H1 (cell line): ENCODE data around the gene TMEM255B. TPM values are rescaled to one million over a fixed set of nuclear protein-coding genes. Genes with fewer than 3 reads are reported as not detected.

ENCODE experiments used
- CTCF ChIA-PET: fragments of 300-600 bp; sonication (Branson Sonifier 250); formaldehyde crosslinking; loops from one replicate; lab custom pipeline; 2021; ENCODE audit not compliant: partially characterized antibody; lab: Charles Lee
- POLR2A ChIA-PET: fragments of 300-600 bp; sonication (Branson Sonifier 250); formaldehyde crosslinking; loops from one replicate; lab custom pipeline; 2021; ENCODE audit warnings: inconsistent platforms; ENCODE audit not compliant: partially characterized antibody; lab: Charles Lee
- DNase-seq, 2 experiments: peaks; one replicate each; pipeline versions ENCODE4 v3.0.0 to v3.0.0-alpha.2; 2010 to 2022; ENCODE audit warnings: low spot score in 2 of 2, low read depth in 1 of 2, mixed read lengths in 1 of 2
- FAIRE-seq: peaks from 2 replicates; lab custom pipeline; 2011; peaks lifted over from hg19 to GRCh38; lab: Jason Lieb, UNC
- H2AFZ ChIP-seq: 2 replicates; pipeline ENCODE4 v1.8.1; 2012; ENCODE audit warnings: low read length, inconsistent platforms
- H2AK5ac ChIP-seq: 2 replicates; pipeline ENCODE4 v1.6.1; 2013; ENCODE audit warnings: low read depth, low read length
- H2BK120ac ChIP-seq: replicated peaks from 2 replicates; pipeline ENCODE3; 2013; ENCODE audit warnings: low read depth, low read length, inconsistent platforms
- H2BK12ac ChIP-seq: 2 replicates; pipeline ENCODE4 v1.6.1; 2013; ENCODE audit warnings: low read depth, low read length
- H2BK15ac ChIP-seq: 2 replicates; pipeline ENCODE4 v1.6.1; 2013; ENCODE audit warnings: low read length
- H2BK20ac ChIP-seq: 2 replicates; pipeline ENCODE4 v1.6.1; 2013; ENCODE audit warnings: low read length
- H2BK5ac ChIP-seq: 2 replicates; pipeline ENCODE4 v1.6.1; 2013; ENCODE audit warnings: low read depth, low read length
- H3K14ac ChIP-seq: 2 replicates; pipeline ENCODE4 v1.6.1; 2013; ENCODE audit warnings: inconsistent platforms; ENCODE audit not compliant: insufficient read length
- H3K18ac ChIP-seq: 2 replicates; pipeline ENCODE4 v1.6.1; 2013; ENCODE audit warnings: low read length; ENCODE audit errors: extremely low read depth
- H3K23ac ChIP-seq: 2 replicates; pipeline ENCODE4 v1.6.1; 2013; ENCODE audit warnings: inconsistent platforms; ENCODE audit not compliant: insufficient read length
- H3K23me2 ChIP-seq: 2 replicates; pipeline ENCODE4 v1.6.1; 2013; ENCODE audit warnings: low read depth, low read length
- H3K27ac ChIP-seq: 2 replicates; pipeline ENCODE4 v1.6.1; 2011; ENCODE audit warnings: low read depth, low read length, inconsistent platforms
- H3K27me3 ChIP-seq, 4 experiments: replicated peaks in 1 of 4; 1 replicate in 1 of 4; 2 replicates in 3 of 4; pipeline versions ENCODE4 v1.6.1 to v1.8.1; 2011 to 2013; ENCODE audit warnings: low read length in 3 of 4, mild to moderate bottlenecking in 3 of 4, inconsistent platforms in 2 of 4, mixed read lengths in 2 of 4, moderate library complexity in 1 of 4; ENCODE audit not compliant: control insufficient read depth in 3 of 4, insufficient read depth in 3 of 4; ENCODE audit errors: extremely low read depth in 1 of 4
- H3K36me3 ChIP-seq, 4 experiments: 2 replicates each; pipeline versions ENCODE4 v1.6.1 to v1.8.1; 2011 to 2013; ENCODE audit warnings: mild to moderate bottlenecking in 4 of 4, low read length in 3 of 4, moderate library complexity in 2 of 4, control low read depth in 1 of 4, inconsistent platforms in 1 of 4; ENCODE audit not compliant: insufficient read depth in 4 of 4, control insufficient read depth in 2 of 4
- H3K4ac ChIP-seq: replicated peaks from 2 replicates; pipeline ENCODE3; 2013; ENCODE audit warnings: low read length, low read depth, mixed read lengths, inconsistent platforms; ENCODE audit not compliant: insufficient read length
- H3K4me1 ChIP-seq, 4 experiments: replicated peaks in 1 of 4; 1 replicate in 1 of 4; 2 replicates in 3 of 4; pipeline versions ENCODE4 v1.6.1 to v1.8.1; 2011 to 2013; ENCODE audit warnings: low read length in 3 of 4, inconsistent platforms in 2 of 4, mixed read lengths in 1 of 4; ENCODE audit not compliant: insufficient read depth in 4 of 4, control insufficient read depth in 3 of 4
- H3K4me2 ChIP-seq, 2 experiments: 2 replicates each; pipeline versions ENCODE4 v1.6.1 to v1.8.1; 2011 to 2013; ENCODE audit warnings: low read depth in 2 of 2, low read length in 2 of 2, control low read depth in 1 of 2, inconsistent platforms in 1 of 2, mild to moderate bottlenecking in 1 of 2; ENCODE audit not compliant: insufficient read depth in 1 of 2
- H3K4me3 ChIP-seq, 4 experiments: fragments of 200-600, 300-600 bp in 1 of 4; sonication (generic), shearing (Covaris generic), sonication (Bioruptor Twin) in 1 of 4; 2 replicates each; pipeline versions ENCODE4 v1.5.1 to v1.8.1; 2011 to 2016; ENCODE audit warnings: low read length in 4 of 4, low read depth in 3 of 4, control low read depth in 2 of 4, inconsistent platforms in 2 of 4, mild to moderate bottlenecking in 2 of 4, mixed read lengths in 1 of 4, moderate library complexity in 1 of 4; ENCODE audit not compliant: insufficient read depth in 2 of 4; ENCODE audit errors: extremely low read depth in 1 of 4
- H3K56ac ChIP-seq: replicated peaks from 2 replicates; pipeline ENCODE3; 2013; ENCODE audit warnings: low read depth, mild to moderate bottlenecking, mixed read lengths, low read length, inconsistent platforms; ENCODE audit not compliant: insufficient read length
- H3K79me1 ChIP-seq: 2 replicates; pipeline ENCODE4 v1.6.1; 2013; ENCODE audit warnings: low read depth, low read length, control low read depth
- H3K79me2 ChIP-seq, 2 experiments: 2 replicates each; pipeline versions ENCODE4 v1.6.1 to v1.8.1; 2012 to 2013; ENCODE audit warnings: low read length in 2 of 2, mild to moderate bottlenecking in 2 of 2, inconsistent platforms in 1 of 2; ENCODE audit not compliant: insufficient read depth in 2 of 2, control insufficient read depth in 1 of 2
- H3K9ac ChIP-seq, 4 experiments: replicated peaks in 1 of 4; 1 replicate in 1 of 4; 2 replicates in 3 of 4; pipeline versions ENCODE4 v1.6.1 to v1.8.1; 2011 to 2013; ENCODE audit warnings: low read depth in 3 of 4, low read length in 3 of 4, control low read depth in 2 of 4, mild to moderate bottlenecking in 2 of 4, moderate library complexity in 2 of 4, inconsistent platforms in 1 of 4; ENCODE audit errors: extremely low read depth in 1 of 4
- H3K9me3 ChIP-seq, 2 experiments: 2 replicates each; pipeline versions ENCODE4 v1.6.1 to v1.8.1; 2012 to 2013; ENCODE audit warnings: mild to moderate bottlenecking in 2 of 2, moderate library complexity in 2 of 2, control low read depth in 1 of 2, inconsistent platforms in 1 of 2, low read depth in 1 of 2, low read length in 1 of 2, mixed read lengths in 1 of 2; ENCODE audit not compliant: insufficient read depth in 2 of 2
- H4K20me1 ChIP-seq, 2 experiments: replicated peaks in 1 of 2; 2 replicates each; pipeline versions ENCODE3 to v1.8.1; 2011 to 2013; ENCODE audit warnings: inconsistent platforms in 2 of 2, low read length in 2 of 2, mild to moderate bottlenecking in 1 of 2; ENCODE audit not compliant: insufficient read depth in 2 of 2, control insufficient read depth in 1 of 2
- H4K5ac ChIP-seq: 2 replicates; pipeline ENCODE4 v1.6.1; 2013; ENCODE audit warnings: low read length, low read depth, mixed read lengths, inconsistent platforms; ENCODE audit not compliant: insufficient read length
- H4K8ac ChIP-seq: 2 replicates; pipeline ENCODE4 v1.8.0; 2013; ENCODE audit warnings: mild to moderate bottlenecking, moderate library complexity, low read length, inconsistent platforms; ENCODE audit not compliant: insufficient read depth; ENCODE audit errors: extremely low read depth
- H4K91ac ChIP-seq: replicated peaks from 2 replicates; pipeline ENCODE3; 2013; ENCODE audit warnings: low read length, mixed read lengths, inconsistent platforms; ENCODE audit not compliant: insufficient read length
- ASH2L ChIP-seq: fragments of 200-600, 300-600 bp; sonication (generic); IDR thresholded peaks from one replicate; pipeline ENCODE4 v1.7.1; 2017; ENCODE audit warnings: low read length
- FOSL1 ChIP-seq: IDR thresholded peaks from 2 replicates; pipeline ENCODE4 v1.6.1; 2011; ENCODE audit warnings: mild to moderate bottlenecking, low read depth, low read length, moderate library complexity; ENCODE audit not compliant: insufficient read depth
- MAFK ChIP-seq: IDR thresholded peaks from 2 replicates; pipeline ENCODE4 v1.6.1; 2012; ENCODE audit warnings: low read depth, mild to moderate bottlenecking, improper control_type of control experiment, low read length
- NRF1 ChIP-seq: IDR thresholded peaks from 2 replicates; pipeline ENCODE4 v1.6.1; 2011; ENCODE audit warnings: mild to moderate bottlenecking, low read depth, low read length, improper control_type of control experiment
- SUZ12 ChIP-seq: fragments of 200-600 bp; sonication (generic); IDR thresholded peaks from 2 replicates; pipeline ENCODE4 v1.6.1; 2012; ENCODE audit warnings: mild to moderate bottlenecking, inconsistent platforms, low read length, moderate library complexity, mixed read lengths
- TAF1 ChIP-seq: IDR thresholded peaks from 2 replicates; pipeline ENCODE4 v1.6.1; 2011; ENCODE audit warnings: mild to moderate bottlenecking, low read depth, low read length
- WGBS, 2 experiments: shearing (Covaris generic) in 1 of 2; methylation state at CpG; one replicate each; pipeline versions ENCODE4 v1.1.6 to v1.1.7; 2013 to 2015; ENCODE audit warnings: low lambda C conversion rate in 2 of 2, mixed read lengths in 2 of 2, inconsistent platforms in 1 of 2, low coverage in 1 of 2, missing lambda C conversion rate in 1 of 2; ENCODE audit not compliant: insufficient replicate concordance in 2 of 2, insufficient coverage in 1 of 2, insufficient read length in 1 of 2; ENCODE audit errors: extremely low coverage in 1 of 2, missing lambda C conversion rate in 1 of 2; 5-methylcytosine and 5-hydroxymethylcytosine counted together
- polyA plus RNA-seq, 7 experiments: library from polyadenylated mRNA; depleted of rRNA in 3 of 7; stranded (reverse) in 5 of 7; unstranded in 2 of 7; fragments of >200 nt in 5 of 7; fragments of 200-250 nt in 2 of 7; gene quantifications; 1 replicate in 5 of 7; 2 replicates in 1 of 7; 4 replicates in 1 of 7; pipeline versions ENCODE4 v1.2.1 to v1.2.3, GENCODE V29; 2011 to 2013; ENCODE audit warnings: missing spikeins in 2 of 7, mixed read lengths in 2 of 7
- total RNA-seq: library from RNA; stranded (reverse); fragmentation: NEBNext Ultra II Directional; extraction: Animal tissue kit (Norgen Biotek cat#: 25700); gene quantifications from 2 replicates; pipeline ENCODE4 v1.2.1, GENCODE V29; 2021

TMEM255B gene
- total and polyA plus RNA-seq, 2 of the 8 experiments (the other 6 are each of a cell fraction or from before 2014, with no cell fraction given) = 3.4 to 4.4 TPM

DNA sequence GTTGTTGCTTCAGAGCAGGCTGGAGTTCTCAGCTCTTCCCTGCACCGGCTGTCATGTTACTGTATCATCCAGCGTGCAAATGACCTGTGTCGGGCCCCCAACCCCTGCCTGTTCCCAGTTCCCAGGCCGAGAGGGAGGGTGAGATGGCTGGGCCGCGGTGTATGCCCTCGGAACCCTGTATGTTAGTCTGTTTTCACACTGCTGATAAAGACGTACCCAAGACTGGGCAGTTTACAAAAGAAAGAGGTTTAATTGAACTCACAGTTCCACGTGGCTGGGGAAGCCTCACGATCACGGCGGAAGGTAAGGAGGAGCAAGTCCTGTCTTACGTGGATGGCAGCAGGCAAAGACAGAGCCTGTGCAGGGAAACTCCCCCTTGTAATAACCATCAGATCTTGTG, 10.9 kb downstream of the TMEM255B start:
- no peak overlapping the region for H4K91ac ChIP-seq
- H3K14ac ChIP-seq = no peak overlapping the region
- H3K18ac ChIP-seq = no peak overlapping the region
- FAIRE-seq (no peak), DNase-seq (no peak)
- no peaks in the 10 kb centered on the region for H3K9me3 ChIP-seq
- no peak overlapping the region for H2BK120ac ChIP-seq
- no peak overlapping the region for H2AK5ac ChIP-seq
- WGBS, 2 experiments = 92% methylated on average over 13 of the region's 13 CpGs; no CpG with 5 or more reads in 1 of the 2 experiments
- no peak overlapping the region for H2BK5ac ChIP-seq
- POLR2A ChIA-PET = no interaction called here
- H3K4me3 ChIP-seq = no peak overlapping the region
- no peaks in the 10 kb centered on the region; a peak in 1 of 8 replicates for H3K36me3 ChIP-seq
- peaks cover 7% of the 10 kb centered on the region; the same call in 1 of the 2 replicates for H3K23me2 ChIP-seq
- H2BK15ac ChIP-seq = no peak overlapping the region
- peaks cover 0 to 6% of the 10 kb centered on the region in 2 experiments for H4K20me1 ChIP-seq
- H3K79me1 ChIP-seq = peaks cover 6% of the 10 kb centered on the region
- no peak overlapping the region for H3K4me2 ChIP-seq
- CTCF ChIA-PET = interaction anchor here (1.2 to 3.0 kb wide), 2 partner anchors 28 to 32 kb away, joined by 3 to 7 read pairs; no protein-coding TSS in a partner anchor
- no peak overlapping the region for H3K27ac ChIP-seq
- H2BK12ac ChIP-seq = no peak overlapping the region
- no peak overlapping the region for H4K8ac ChIP-seq
- no peak overlapping the region for H2AFZ ChIP-seq
- H3K79me2 ChIP-seq = peaks cover 0 to 4% of the 10 kb centered on the region in 2 experiments; a peak in 1 of 4 replicates
- H3K56ac ChIP-seq = no peak overlapping the region
- H3K23ac ChIP-seq = no peak overlapping the region
- no peak overlapping the region for H3K9ac ChIP-seq
- no peak overlapping the region for H4K5ac ChIP-seq
- H2BK20ac ChIP-seq = no peak overlapping the region
- peaks cover 0 to 3% (median 0%) of the 10 kb centered on the region in 4 experiments; a peak in 1 of 7 replicates for H3K27me3 ChIP-seq
- H3K4ac ChIP-seq = no peak overlapping the region
- H3K4me1 ChIP-seq = peaks cover 0 to 6% (median 2%) of the 10 kb centered on the region in 4 experiments; a peak in 3 of 7 replicates
- TF ChIP-seq SUZ12 = no peak
- no peak for TF ChIP-seq TAF1
- no peak for TF ChIP-seq NRF1
- no peak for TF ChIP-seq ASH2L
- no peak for TF ChIP-seq FOSL1
- TF ChIP-seq MAFK = no peak
